ENCODE measurements around the gene FARS2. TPM values are rescaled to one million over a fixed set of nuclear protein-coding genes. Genes with fewer than 3 reads are reported as not detected.

The FARS2 gene
- total and polyA plus RNA-seq, 2 experiments from 2014 or later: 9.9 to 15.4 TPM

DNA sequence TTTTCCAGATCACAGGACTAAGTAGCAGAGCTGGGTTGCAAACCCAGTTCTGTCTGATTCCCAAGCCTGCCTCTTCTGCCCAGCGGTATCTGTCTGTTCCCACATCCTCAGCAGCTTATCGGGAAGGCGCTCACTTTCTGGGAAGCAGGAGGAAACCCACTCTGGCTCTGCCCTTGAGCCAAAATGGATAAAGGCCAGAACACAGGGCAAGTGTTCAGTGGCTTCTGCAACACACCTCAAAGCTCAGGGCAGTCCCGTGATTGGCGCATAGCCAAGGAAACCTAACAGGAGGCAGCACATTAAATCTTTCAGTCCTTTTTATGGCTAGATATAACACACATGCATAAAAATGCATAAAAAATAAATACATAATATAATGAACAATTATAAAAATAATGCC, 483.2 kb downstream of the FARS2 start:
- H3K79me2 ChIP-seq: no peaks in the 10 kb centered on the region
- H3K4me2 ChIP-seq: no peak overlapping the region
- no peak for DNase-seq (ENCODE audit: low spot score)
- no peaks in the 10 kb centered on the region for H3K4me1 ChIP-seq (ENCODE audit: insufficient read depth)
- H3K9me2 ChIP-seq (replicated peaks; ENCODE audit: insufficient read depth): no peaks in the 10 kb centered on the region
- H3K36me3 ChIP-seq (replicated peaks; ENCODE audit: insufficient read depth, low read depth): no peaks in the 10 kb centered on the region
- H2AFZ ChIP-seq: no peak overlapping the region
- H3K27me3 ChIP-seq: no peaks in the 10 kb centered on the region
- H4K20me1 ChIP-seq (ENCODE audit: insufficient read depth, poor library complexity, severe bottlenecking): no peaks in the 10 kb centered on the region
- H3K4me3 ChIP-seq: no peak overlapping the region
- 70% methylated on average over 5 of the region's 5 CpGs for WGBS (ENCODE audit: low lambda C conversion rate, missing lambda C conversion rate)
- no peaks in the 10 kb centered on the region for H3K9me3 ChIP-seq (ENCODE audit: low read depth)
- no peak overlapping the region for H3K27ac ChIP-seq
- no peak for TF ChIP-seq EZH2phosphoT487 (IDR thresholded peaks at IDR 0.05; ENCODE audit: low read depth, severe bottlenecking, unreplicated experiment)
- TF ChIP-seq, protein P1, sequence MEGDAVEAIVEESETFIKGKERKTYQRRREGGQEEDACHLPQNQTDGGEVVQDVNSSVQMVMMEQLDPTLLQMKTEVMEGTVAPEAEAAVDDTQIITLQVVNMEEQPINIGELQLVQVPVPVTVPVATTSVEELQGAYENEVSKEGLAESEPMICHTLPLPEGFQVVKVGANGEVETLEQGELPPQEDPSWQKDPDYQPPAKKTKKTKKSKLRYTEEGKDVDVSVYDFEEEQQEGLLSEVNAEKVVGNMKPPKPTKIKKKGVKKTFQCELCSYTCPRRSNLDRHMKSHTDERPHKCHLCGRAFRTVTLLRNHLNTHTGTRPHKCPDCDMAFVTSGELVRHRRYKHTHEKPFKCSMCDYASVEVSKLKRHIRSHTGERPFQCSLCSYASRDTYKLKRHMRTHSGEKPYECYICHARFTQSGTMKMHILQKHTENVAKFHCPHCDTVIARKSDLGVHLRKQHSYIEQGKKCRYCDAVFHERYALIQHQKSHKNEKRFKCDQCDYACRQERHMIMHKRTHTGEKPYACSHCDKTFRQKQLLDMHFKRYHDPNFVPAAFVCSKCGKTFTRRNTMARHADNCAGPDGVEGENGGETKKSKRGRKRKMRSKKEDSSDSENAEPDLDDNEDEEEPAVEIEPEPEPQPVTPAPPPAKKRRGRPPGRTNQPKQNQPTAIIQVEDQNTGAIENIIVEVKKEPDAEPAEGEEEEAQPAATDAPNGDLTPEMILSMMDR (IDR thresholded peaks at IDR 0.05; ENCODE audit: poor library complexity): no peak
- no peak for TF ChIP-seq EZH2 (IDR thresholded peaks at IDR 0.05; ENCODE audit: borderline replicate concordance)

DNA sequence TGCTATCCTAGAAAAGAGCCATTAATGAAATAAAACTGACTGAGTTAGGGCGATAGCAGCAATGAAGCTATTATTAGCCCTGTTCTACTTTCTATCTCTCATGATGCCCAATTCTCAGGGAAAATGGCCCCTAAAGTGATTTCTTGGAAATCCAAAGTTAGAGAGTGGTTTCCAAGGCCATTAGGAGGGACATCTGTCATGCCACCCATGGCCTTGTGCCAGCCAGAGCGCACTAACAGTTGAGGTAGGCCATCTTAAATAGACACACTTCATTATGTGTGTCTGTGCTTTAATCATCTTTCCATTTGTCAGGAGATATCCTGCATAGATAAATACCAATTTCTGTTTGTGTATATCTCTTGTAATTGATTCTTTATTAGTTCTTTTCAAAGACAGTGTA, 483.8 kb downstream of the FARS2 start:
- Histone ChIP-seq H3K36me3 (replicated peaks; ENCODE audit: insufficient read depth, low read depth) (no peaks in the 10 kb centered on the region), H3K4me2 (no peak overlapping the region), H3K9me2 (replicated peaks; ENCODE audit: insufficient read depth) (no peaks in the 10 kb centered on the region), H3K4me3 (no peak overlapping the region), H2AFZ (no peak overlapping the region), H3K9me3 (ENCODE audit: low read depth) (no peaks in the 10 kb centered on the region), H3K4me1 (ENCODE audit: insufficient read depth) (no peaks in the 10 kb centered on the region), H3K79me2 (no peaks in the 10 kb centered on the region), H4K20me1 (ENCODE audit: insufficient read depth, poor library complexity, severe bottlenecking) (no peaks in the 10 kb centered on the region), H3K27me3 (no peaks in the 10 kb centered on the region), H3K27ac (no peak overlapping the region)
- TF ChIP-seq, protein P1 (IDR thresholded peaks at IDR 0.05; ENCODE audit: poor library complexity): no peak
- no peak for TF ChIP-seq EZH2phosphoT487 (IDR thresholded peaks at IDR 0.05; ENCODE audit: low read depth, severe bottlenecking, unreplicated experiment)
- no peak for TF ChIP-seq EZH2 (IDR thresholded peaks at IDR 0.05; ENCODE audit: borderline replicate concordance)
- 95% methylated on average over 2 of the region's 2 CpGs for WGBS (ENCODE audit: low lambda C conversion rate, missing lambda C conversion rate)
- no peak for DNase-seq (ENCODE audit: low spot score)

DNA sequence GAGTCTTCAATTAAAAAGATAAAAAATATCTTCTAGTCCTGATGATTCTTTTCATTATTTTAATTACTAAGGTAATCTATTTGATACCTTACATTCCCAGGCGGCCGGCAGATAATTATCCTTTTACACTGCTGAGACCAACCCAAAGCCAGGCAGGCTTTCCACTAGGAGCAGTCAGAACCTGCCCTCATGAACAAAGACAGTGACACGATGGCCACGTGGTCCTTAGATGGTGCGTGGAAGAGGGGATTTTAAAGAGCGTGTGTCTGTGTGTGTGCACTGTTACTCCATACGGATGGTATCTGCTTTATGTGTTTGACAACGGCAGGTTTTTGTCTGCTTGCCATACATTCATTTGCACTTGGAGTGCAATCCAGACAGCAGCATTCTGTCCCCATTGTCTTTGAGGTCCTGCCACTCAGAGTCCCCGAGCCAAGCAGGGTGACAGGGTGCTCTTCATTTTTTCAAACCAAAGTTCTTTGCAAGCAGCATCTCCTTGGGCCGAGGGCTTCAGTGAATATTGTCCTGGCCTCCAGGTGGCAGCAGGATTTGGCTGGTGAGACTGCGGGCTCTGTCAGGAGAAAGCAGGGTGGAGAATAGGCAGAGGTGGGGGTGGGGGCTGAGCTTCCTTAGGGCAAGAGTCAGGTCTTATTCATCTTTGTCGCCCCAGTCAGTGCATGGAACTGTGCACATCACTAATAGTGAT, 484.9 kb downstream of the FARS2 start:
- Histone ChIP-seq H3K4me3 (no peak overlapping the region), H3K27ac (no peak overlapping the region), H2AFZ (no peak overlapping the region), H3K9me3 (ENCODE audit: low read depth) (no peaks in the 10 kb centered on the region), H3K9me2 (replicated peaks; ENCODE audit: insufficient read depth) (no peaks in the 10 kb centered on the region), H3K79me2 (no peaks in the 10 kb centered on the region), H3K4me1 (ENCODE audit: insufficient read depth) (no peaks in the 10 kb centered on the region), H3K27me3 (no peaks in the 10 kb centered on the region), H4K20me1 (ENCODE audit: insufficient read depth, poor library complexity, severe bottlenecking) (no peaks in the 10 kb centered on the region), H3K36me3 (replicated peaks; ENCODE audit: insufficient read depth, low read depth) (no peaks in the 10 kb centered on the region), H3K4me2 (no peak overlapping the region)
- TF ChIP-seq EZH2 (IDR thresholded peaks at IDR 0.05; ENCODE audit: borderline replicate concordance) (no peak), EZH2phosphoT487 (IDR thresholded peaks at IDR 0.05; ENCODE audit: low read depth, severe bottlenecking, unreplicated experiment) (no peak)
- TF ChIP-seq, protein P1 (IDR thresholded peaks at IDR 0.05; ENCODE audit: poor library complexity): peak; percentile 25
- DNase-seq (ENCODE audit: low spot score): no peak
- 65% methylated on average over 12 of the region's 12 CpGs for WGBS (ENCODE audit: low lambda C conversion rate, missing lambda C conversion rate)

Data from hepatocyte (in vitro differentiated cells).